Neural crest cell (in vitro differentiated cells): ENCODE results near the gene LRRC31. TPM values are rescaled to one million over a fixed set of nuclear protein-coding genes. Genes with fewer than 3 reads are reported as not detected.
A peak's percentile ranks its signal among the peaks of the same experiment; 100 is the strongest.

Experiments
- DNase-seq: peaks from one replicate; pipeline ENCODE4 v3.0.0; 2021; ENCODE audit warnings: low read depth, mixed read lengths, low spot score
- H3K27ac Mint-ChIP-seq: one replicate; pipeline ENCODE4 v1.8.0; 2021; ENCODE audit warnings: mild to moderate bottlenecking, mixed read lengths; ENCODE audit not compliant: unreplicated experiment
- H3K27me3 Mint-ChIP-seq: 2 replicates; pipeline ENCODE4 v1.8.0; 2021; ENCODE audit warnings: low read depth, mild to moderate bottlenecking, mixed read lengths
- H3K36me3 Mint-ChIP-seq: 2 replicates; pipeline ENCODE4 v1.8.0; 2021; ENCODE audit warnings: low read depth, mild to moderate bottlenecking, mixed read lengths
- H3K4me1 Mint-ChIP-seq: 2 replicates; pipeline ENCODE4 v1.8.0; 2021; ENCODE audit warnings: mixed read lengths
- H3K4me3 Mint-ChIP-seq: one replicate; pipeline ENCODE4 v1.8.0; 2021; ENCODE audit warnings: mild to moderate bottlenecking, mixed read lengths
- H3K9me3 Mint-ChIP-seq: 2 replicates; pipeline ENCODE4 v1.8.0; 2021; ENCODE audit warnings: mixed read lengths
- CTCF ChIP-seq: fragments of 200-600 bp; sonication (generic); conservative IDR thresholded peaks from 2 replicates; pipeline ENCODE4 v1.5.0; 2021; ENCODE audit warnings: antibody characterized with exemption, mild to moderate bottlenecking
- total RNA-seq: library from RNA; stranded (reverse); gene quantifications from 2 replicates; pipeline ENCODE4 v1.2.1, GENCODE V29; 2021

LRRC31 gene
- total RNA-seq, 1 donor from 2014 or later: not detected

- Mint-ChIP-seq H3K27ac (peak overlapping the region; percentile 43), H3K4me3 (no peak overlapping the region), H3K36me3 (no peaks in the 10 kb centered on the region), H3K4me1 (no peaks in the 10 kb centered on the region), H3K27me3 (no peaks in the 10 kb centered on the region), H3K9me3 (peaks cover 5% of the 10 kb centered on the region)
- TF ChIP-seq CTCF: no peak
- no peak for DNase-seq
Observed at GRCh38 chr3:169891886-169892285, 22.2 kb upstream of the LRRC31 start.

GRCh38 chr3:169886671-169887070, 16.9 kb upstream of the LRRC31 start:
- H3K27me3 Mint-ChIP-seq: no peaks in the 10 kb centered on the region
- no peaks in the 10 kb centered on the region for H3K4me1 Mint-ChIP-seq
- no peak for DNase-seq
- no peak for TF ChIP-seq CTCF
- H3K4me3 Mint-ChIP-seq: no peak overlapping the region
- no peak overlapping the region for H3K27ac Mint-ChIP-seq
- H3K9me3 Mint-ChIP-seq: peaks cover under 1% of the 10 kb centered on the region
- H3K36me3 Mint-ChIP-seq: no peaks in the 10 kb centered on the region

- DNase-seq: no peak
- H3K27ac Mint-ChIP-seq: no peak overlapping the region
- peaks cover under 1% of the 10 kb centered on the region for H3K9me3 Mint-ChIP-seq
- H3K27me3 Mint-ChIP-seq: no peaks in the 10 kb centered on the region
- no peaks in the 10 kb centered on the region for H3K4me1 Mint-ChIP-seq
- no peak for TF ChIP-seq CTCF
- no peaks in the 10 kb centered on the region for H3K36me3 Mint-ChIP-seq
- H3K4me3 Mint-ChIP-seq: no peak overlapping the region
Observed at GRCh38 chr3:169880576-169881250, 11.0 kb upstream of the LRRC31 start.

GRCh38 chr3:169879845-169880575, 10.3 kb upstream of the LRRC31 start:
- no peaks in the 10 kb centered on the region for H3K4me1 Mint-ChIP-seq
- peaks cover 3% of the 10 kb centered on the region for H3K9me3 Mint-ChIP-seq
- H3K27me3 Mint-ChIP-seq: no peaks in the 10 kb centered on the region
- no peak for TF ChIP-seq CTCF
- no peak for DNase-seq
- H3K4me3 Mint-ChIP-seq: no peak overlapping the region
- H3K27ac Mint-ChIP-seq: no peak overlapping the region
- no peaks in the 10 kb centered on the region for H3K36me3 Mint-ChIP-seq

GRCh38 chr3:169879013-169879557, 9.3 kb upstream of the LRRC31 start:
- no peak overlapping the region for H3K27ac Mint-ChIP-seq
- no peaks in the 10 kb centered on the region for H3K27me3 Mint-ChIP-seq
- no peak overlapping the region for H3K4me3 Mint-ChIP-seq
- TF ChIP-seq CTCF: no peak
- no peaks in the 10 kb centered on the region for H3K4me1 Mint-ChIP-seq
- DNase-seq: no peak
- no peaks in the 10 kb centered on the region for H3K36me3 Mint-ChIP-seq
- peaks cover 3% of the 10 kb centered on the region for H3K9me3 Mint-ChIP-seq
